Astrocyte of the cerebellum (primary cell): ENCODE measurements around the gene ACP7.

Experiments used
- DNase-seq: peaks from one replicate; pipeline ENCODE4 v3.0.0-alpha.2; 2011; ENCODE audit warnings: low read depth
- H3K4me3 ChIP-seq: 2 replicates; pipeline ENCODE4 v1.5.1; 2011; ENCODE audit warnings: mild to moderate bottlenecking, low read depth, low read length, moderate library complexity
- in situ Hi-C: cut with HindIII; loops from 2 replicates; pipeline ENCODE4 v1.10.0; 2017; ENCODE audit warnings: low sequenced_read_pairs
- TF ChIP-seq, protein P1 (sequence below): IDR thresholded peaks from 2 replicates; pipeline ENCODE4 v1.5.1; 2012; ENCODE audit warnings: low read length, low read depth, moderate library complexity, mild to moderate bottlenecking; ENCODE audit errors: missing control alignments

ACP7 gene

DNA sequence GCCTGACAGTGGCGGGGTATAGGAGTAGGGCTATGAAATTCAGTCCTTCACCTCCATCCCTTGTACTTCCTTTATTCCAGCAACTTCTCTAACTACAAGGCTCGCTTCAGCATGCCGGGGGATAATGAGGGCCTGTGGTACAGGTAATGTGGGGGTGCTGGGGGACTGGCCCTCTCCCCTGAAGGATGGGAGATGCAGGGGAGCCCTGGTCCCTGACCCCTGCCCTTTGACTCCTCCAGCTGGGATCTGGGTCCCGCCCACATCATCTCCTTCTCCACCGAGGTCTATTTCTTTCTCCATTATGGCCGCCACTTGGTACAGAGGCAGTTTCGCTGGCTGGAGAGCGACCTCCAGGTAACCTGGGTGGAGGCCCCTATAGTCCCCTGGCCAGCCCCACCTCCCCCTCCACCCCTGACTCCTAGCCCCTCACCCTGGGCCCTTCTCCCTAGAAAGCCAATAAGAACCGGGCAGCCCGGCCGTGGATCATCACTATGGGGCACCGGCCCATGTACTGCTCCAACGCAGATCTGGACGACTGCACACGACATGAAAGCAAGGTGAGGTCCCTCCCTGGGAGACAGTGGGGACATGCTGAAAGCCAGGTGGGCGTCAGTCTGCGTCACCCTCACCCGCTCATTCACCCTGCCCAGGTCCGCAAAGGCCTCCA is 16.5 kb downstream of the ACP7 start:
- TF ChIP-seq, protein P1, sequence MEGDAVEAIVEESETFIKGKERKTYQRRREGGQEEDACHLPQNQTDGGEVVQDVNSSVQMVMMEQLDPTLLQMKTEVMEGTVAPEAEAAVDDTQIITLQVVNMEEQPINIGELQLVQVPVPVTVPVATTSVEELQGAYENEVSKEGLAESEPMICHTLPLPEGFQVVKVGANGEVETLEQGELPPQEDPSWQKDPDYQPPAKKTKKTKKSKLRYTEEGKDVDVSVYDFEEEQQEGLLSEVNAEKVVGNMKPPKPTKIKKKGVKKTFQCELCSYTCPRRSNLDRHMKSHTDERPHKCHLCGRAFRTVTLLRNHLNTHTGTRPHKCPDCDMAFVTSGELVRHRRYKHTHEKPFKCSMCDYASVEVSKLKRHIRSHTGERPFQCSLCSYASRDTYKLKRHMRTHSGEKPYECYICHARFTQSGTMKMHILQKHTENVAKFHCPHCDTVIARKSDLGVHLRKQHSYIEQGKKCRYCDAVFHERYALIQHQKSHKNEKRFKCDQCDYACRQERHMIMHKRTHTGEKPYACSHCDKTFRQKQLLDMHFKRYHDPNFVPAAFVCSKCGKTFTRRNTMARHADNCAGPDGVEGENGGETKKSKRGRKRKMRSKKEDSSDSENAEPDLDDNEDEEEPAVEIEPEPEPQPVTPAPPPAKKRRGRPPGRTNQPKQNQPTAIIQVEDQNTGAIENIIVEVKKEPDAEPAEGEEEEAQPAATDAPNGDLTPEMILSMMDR = no peak
- in situ Hi-C loops = no loop called here
- no peak overlapping the region for H3K4me3 ChIP-seq
- no peak for DNase-seq

DNA sequence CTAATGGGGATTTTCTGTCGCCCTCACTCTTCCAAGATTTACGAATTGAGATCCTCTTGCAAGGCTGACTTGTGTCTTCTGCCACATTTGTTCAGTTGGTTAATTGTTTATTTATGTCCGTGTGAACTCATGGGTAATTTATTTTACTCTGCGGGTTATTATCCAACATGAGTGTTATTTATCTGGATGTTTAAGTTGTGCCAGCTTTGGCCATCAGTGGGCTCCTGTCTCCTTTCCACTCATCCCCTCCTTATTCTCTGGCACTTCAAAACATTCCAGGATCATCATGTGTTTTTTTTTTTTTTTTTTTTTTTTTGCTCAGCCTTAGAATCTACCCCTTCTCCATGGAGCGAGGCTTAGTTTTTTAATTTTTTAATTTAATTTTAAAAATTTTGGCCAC is 19.0 kb downstream of the ACP7 start:
- DNase-seq = no peak
- in situ Hi-C loops = no loop called here
- H3K4me3 ChIP-seq = no peak overlapping the region
- TF ChIP-seq, protein P1 = no peak

DNA sequence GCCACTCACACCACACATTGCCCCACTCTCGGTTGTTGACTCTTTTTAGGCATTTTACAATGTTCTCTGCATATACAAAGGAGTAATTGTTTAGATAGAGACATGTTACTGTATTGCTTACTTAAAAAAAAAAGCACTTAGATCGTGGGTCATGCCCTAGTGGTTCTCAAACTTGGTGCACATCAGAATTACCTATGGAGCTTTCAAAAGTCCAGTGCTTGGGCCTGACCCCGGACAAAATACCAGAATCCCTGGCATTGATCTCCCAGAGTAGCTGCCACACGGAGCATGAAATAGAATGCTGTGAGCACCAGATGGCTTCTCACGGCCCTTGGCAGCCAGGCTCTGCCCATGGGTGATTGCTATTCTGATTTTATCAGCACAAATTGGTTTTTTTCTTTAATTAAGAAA is 20.0 kb downstream of the ACP7 start:
- H3K4me3 ChIP-seq = no peak overlapping the region
- in situ Hi-C loops = no loop called here
- TF ChIP-seq, protein P1 = no peak
- DNase-seq = no peak

DNA sequence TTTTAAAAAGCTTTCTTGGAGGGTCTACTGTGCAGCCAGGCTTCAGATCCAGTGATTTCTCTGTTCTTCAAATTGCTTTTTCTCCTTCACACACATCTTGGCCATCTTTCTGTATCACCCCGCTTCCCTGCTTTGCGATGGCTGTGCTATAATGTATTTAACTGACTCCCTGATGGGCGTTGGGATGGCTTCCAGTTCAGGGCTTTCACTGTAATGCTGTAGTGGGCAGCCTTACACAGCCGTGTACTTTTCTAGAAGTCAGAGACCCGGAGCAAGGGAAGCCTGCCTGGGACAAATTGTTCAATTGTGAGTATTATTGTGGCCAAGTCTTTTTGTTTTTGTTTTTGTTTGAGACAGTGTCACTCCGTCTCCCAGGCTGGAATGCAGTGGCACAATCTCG is 22.0 kb downstream of the ACP7 start:
- no peak for DNase-seq
- TF ChIP-seq, protein P1 = no peak
- in situ Hi-C loops = no loop called here
- H3K4me3 ChIP-seq = no peak overlapping the region

DNA sequence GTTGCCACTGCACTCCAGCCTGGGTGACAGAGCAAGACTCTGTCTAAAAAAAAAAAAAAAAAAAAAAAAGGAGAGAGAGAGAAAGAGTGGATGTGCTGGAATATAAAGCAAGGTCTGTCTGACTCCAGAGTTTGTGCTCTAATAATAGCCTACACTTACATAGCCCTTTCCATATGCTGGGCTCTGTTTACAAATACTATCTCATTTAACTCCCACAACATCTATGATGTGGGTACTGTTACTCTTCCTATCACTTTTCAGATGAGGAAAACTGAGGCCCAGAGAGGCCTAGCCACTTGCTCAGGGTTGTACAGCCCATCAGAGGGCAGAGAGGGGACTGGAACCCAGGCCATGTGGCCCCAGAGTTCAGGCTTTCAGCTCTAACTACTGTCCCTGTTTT is 25.5 kb downstream of the ACP7 start:
- in situ Hi-C loops = no loop called here
- DNase-seq = no peak
- TF ChIP-seq, protein P1 = no peak
- H3K4me3 ChIP-seq = no peak overlapping the region

DNA sequence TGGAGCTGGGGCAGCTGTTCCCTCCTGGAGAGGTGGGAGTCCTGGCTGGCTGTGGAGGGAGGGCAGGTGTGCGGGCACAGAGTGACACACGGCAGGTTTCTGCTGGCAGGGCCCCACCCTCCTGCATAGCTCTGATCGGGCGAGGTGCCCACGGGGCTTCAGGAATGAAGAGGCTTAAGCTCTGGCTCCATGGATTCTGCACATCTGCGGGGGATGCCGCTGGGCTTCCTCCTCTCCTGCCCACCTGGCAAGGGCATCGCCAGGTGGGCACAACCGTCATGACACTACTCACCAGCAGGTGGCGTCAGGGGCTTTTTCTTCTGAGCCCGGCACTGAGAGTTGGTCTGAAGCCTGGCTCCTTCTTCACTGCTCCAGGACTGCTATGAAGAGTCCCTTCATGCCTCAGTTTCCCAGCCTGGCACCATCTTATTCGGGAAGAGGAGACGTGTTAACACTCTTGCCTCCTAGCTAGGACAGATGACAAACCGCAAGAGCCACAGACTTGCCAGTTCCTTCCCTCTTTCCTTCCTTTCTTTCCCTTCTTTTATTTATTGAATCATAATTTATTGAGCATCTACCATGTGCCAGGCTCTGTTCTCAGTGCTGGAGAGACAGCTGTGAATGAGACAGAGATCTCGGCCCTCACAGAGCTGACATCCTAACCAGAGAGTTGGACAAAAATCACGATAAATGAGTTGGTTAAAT is 26.2 kb downstream of the ACP7 start:
- TF ChIP-seq, protein P1 = peak; percentile 84
- no peak overlapping the region for H3K4me3 ChIP-seq
- DNase-seq = no peak
- in situ Hi-C loops = no loop called here
